Measurements from ENCODE around the gene KRR1. TPM values are rescaled to one million over a fixed set of nuclear protein-coding genes. Genes with fewer than 3 reads are reported as not detected.
"Not testable (repeated sequence)": the region's sequence is repeated elsewhere in the genome, so short reads cannot be mapped to it uniquely, and the experiment has no call there.

The KRR1 gene
- total RNA-seq, 1 experiment from 2014 or later, result 35.0 TPM

DNA sequence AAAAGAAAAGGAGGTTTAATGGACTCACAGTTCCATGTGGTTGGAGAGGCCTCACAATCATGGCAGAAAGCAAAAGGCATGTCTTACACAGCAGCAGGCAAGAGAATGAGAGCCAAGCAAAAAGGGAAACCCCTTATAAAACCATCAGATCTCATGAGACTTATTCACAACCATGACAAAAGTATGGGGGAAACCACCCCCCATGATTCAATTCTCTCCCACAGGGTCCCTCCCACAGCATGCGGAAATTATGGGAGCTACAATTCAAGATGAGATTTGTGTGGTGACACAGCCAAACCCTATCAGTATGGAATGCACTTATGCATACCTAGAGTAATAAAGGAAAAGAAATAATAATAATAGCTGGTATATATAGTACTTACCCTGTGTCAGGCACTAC, 35.3 kb downstream of the KRR1 start:
- no peak for DNase-seq
- no peaks in the 10 kb centered on the region for H3K27me3 ChIP-seq (ENCODE audit: control insufficient read depth, insufficient read depth, low read length)
- no peak overlapping the region for H3K4me3 ChIP-seq (ENCODE audit: insufficient read depth, low read depth, low read length)
- no peaks in the 10 kb centered on the region for H3K36me3 ChIP-seq (replicated peaks; ENCODE audit: control insufficient read depth, insufficient read depth, low read length)

DNA sequence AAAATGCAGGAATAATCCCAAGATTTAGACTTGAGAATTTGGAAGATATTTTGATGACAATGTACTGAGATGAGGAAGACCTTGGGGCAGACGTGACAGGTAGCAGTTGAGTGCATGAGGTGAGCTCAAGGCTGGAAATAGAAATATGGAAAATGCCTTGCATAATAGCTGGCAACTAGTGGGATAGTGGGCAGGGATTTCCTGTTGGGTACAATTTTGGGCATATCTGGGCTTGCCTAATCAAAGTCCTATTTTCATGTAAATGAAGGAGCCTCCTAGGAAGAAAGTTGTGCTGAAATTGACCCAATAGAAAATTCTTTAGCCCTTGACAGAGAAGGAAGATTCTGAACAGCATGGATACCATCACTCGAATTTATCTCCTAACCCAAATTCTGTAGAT, 37.3 kb downstream of the KRR1 start:
- no peak for DNase-seq
- no peak overlapping the region for H3K4me3 ChIP-seq (ENCODE audit: insufficient read depth, low read depth, low read length)
- no peaks in the 10 kb centered on the region for H3K27me3 ChIP-seq (ENCODE audit: control insufficient read depth, insufficient read depth, low read length)
- no peaks in the 10 kb centered on the region for H3K36me3 ChIP-seq (replicated peaks; ENCODE audit: control insufficient read depth, insufficient read depth, low read length)

DNA sequence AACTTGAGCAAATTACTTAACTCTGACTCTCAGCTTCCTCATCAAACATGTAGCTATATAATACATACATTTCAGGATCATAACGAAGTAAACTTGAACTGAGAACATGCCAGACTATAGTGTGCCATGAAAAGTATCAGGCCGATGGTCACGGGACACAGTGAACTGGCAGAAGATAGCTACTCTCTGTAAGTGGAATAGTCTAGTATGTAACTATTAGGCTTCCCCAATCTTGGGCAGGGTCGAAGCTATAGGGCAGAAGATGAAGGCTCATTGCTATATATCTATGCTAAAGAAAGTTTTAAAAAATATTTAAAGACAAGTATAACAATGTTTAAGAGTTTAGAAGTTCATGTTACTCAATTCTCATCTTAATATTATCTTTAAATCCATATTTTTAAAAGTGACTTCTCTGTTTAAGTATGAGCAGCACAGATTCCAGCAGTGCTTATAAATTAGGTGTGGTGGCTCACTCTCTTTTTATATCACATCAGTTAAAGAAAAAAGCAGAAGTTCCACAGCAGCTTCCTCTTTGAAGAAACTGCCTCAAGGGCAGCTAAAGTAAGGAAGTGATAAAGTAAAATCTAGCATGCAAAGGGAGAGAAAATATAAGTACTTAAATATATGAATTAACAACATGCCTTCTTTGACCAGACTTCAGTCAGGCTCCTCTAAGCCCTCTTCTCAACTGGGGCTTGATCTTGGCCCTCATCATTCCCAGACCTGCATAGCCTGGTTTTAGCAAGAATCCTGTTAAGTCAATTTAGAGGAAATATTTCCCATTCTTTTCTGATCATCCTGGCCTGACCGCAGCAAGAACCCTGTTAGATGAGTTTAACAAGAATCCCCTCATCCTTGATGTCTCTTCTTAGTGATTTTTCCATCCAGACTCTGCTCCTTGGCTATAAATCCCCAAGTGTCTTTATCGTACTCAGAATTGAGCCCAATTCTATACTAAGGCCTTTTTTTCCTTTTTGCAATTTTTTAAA, 39.2 kb downstream of the KRR1 start:
- Histone ChIP-seq H3K27me3 (ENCODE audit: control insufficient read depth, insufficient read depth, low read length) (no peaks in the 10 kb centered on the region), H3K4me3 (ENCODE audit: insufficient read depth, low read depth, low read length) (no peak overlapping the region), H3K36me3 (replicated peaks; ENCODE audit: control insufficient read depth, insufficient read depth, low read length) (no peaks in the 10 kb centered on the region)
- DNase-seq, result no peak

DNA sequence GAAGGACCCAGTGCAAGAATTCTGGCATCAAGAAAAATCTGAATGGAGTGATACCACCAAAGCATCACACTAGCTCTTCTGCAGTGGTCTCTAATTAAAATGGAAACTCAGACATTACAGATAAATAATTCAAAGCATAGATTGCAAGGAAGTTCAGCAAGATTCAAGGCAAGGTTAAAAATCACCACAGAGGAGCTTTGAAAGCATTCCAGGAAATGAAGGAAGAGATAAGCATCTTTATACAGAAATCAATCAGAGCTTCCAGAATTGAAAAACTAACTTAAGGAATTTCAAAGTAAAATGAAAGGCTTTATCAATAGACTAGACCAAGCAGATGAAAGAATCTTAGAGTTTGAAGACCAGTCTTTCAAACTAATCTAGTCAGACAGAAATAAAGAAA, 51.2 kb downstream of the KRR1 start:
- H3K36me3 ChIP-seq (replicated peaks; ENCODE audit: control insufficient read depth, insufficient read depth, low read length), result no peaks in the 10 kb centered on the region
- no peaks in the 10 kb centered on the region for H3K27me3 ChIP-seq (ENCODE audit: control insufficient read depth, insufficient read depth, low read length)
- no peak overlapping the region for H3K4me3 ChIP-seq (ENCODE audit: insufficient read depth, low read depth, low read length)
- DNase-seq, result no peak

DNA sequence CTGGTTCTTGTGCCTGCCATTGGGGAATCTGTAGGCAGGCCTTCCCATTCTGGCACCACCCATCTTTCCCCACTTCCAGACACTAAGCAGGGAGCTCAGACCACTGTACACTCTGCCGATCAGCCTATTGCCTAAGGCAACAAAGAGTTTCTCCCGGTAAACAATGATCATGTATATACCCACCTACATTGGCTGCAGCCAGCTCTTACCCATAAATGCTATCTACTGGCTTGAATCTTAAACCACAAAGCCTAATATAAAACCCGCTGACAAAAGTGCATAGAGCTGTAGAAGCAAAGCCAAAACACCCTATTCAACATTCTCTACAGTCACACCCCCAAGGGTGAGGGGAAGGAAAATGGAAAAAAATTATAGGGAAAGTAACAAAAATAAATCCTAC, 51.7 kb downstream of the KRR1 start:
- no peak for DNase-seq
- Histone ChIP-seq H3K4me3 (ENCODE audit: insufficient read depth, low read depth, low read length) (no peak overlapping the region), H3K27me3 (ENCODE audit: control insufficient read depth, insufficient read depth, low read length) (no peaks in the 10 kb centered on the region), H3K36me3 (replicated peaks; ENCODE audit: control insufficient read depth, insufficient read depth, low read length) (no peaks in the 10 kb centered on the region)

DNA sequence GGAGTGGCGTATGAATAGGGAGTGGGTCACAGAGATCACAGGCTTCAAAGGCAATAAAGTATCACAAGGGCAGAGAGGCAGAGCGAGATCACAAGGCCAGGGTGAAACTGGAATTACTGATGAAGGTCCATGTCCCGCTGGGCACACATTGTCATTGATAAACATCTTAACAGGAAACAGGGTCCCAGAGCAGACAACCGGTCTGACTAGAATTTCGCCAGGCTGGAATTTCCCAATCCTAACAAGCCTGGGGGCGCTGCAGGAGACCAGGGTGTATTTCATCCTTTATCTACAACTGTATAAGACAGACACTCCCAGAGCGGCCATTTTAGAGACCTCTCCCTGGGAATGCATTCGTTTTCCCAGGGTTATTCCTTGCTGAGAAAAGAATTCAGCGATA, 53.5 kb downstream of the KRR1 start:
- H3K36me3 ChIP-seq (replicated peaks; ENCODE audit: control insufficient read depth, insufficient read depth, low read length); DNase-seq; H3K27me3 ChIP-seq (ENCODE audit: control insufficient read depth, insufficient read depth, low read length); H3K4me3 ChIP-seq (ENCODE audit: insufficient read depth, low read depth, low read length): not testable (repeated sequence)

DNA sequence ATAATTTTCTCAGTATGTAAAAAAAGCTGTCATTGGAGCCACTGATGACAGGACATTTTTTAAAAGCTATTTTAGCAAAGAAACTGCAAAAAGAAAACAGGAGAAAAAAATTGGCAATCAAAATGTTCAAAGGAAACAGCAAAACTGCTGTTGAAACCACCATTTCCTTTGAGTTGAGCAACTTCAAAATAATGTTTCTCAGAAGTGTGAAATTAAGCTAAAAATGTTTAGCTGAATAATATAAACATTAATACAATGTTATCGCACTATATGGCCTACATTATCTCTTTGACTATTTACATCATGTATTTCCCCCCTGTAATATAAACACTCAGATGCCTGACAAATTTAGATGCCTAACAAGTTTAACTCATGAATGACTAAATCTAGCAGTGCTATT, 54.2 kb downstream of the KRR1 start:
- H3K4me3 ChIP-seq (ENCODE audit: insufficient read depth, low read depth, low read length), result no peak overlapping the region
- H3K27me3 ChIP-seq (ENCODE audit: control insufficient read depth, insufficient read depth, low read length), result no peaks in the 10 kb centered on the region
- no peaks in the 10 kb centered on the region for H3K36me3 ChIP-seq (replicated peaks; ENCODE audit: control insufficient read depth, insufficient read depth, low read length)
- no peak for DNase-seq

DNA sequence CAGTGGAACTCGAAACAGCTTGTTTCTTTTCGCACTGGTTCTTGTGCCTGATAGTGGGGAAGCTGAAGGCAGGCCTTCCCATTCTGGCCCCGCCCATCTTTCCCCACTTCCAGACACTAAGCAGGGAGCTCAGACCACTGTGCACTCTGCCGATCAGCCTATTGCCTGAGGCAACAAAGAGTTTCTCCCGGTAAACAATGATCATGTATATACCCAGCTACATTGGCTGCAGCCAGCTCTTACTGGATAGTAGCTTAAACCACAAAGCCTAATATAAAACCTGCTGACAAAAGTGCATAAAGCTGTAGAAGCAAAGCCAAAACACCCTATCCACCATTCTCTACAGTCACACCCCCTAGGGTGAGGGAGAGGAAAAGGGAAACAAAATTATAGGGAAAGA, 55.6 kb downstream of the KRR1 start:
- Histone ChIP-seq H3K36me3 (replicated peaks; ENCODE audit: control insufficient read depth, insufficient read depth, low read length) (no peaks in the 10 kb centered on the region), H3K27me3 (ENCODE audit: control insufficient read depth, insufficient read depth, low read length) (no peaks in the 10 kb centered on the region), H3K4me3 (ENCODE audit: insufficient read depth, low read depth, low read length) (no peak overlapping the region)
- DNase-seq, result no peak

DNA sequence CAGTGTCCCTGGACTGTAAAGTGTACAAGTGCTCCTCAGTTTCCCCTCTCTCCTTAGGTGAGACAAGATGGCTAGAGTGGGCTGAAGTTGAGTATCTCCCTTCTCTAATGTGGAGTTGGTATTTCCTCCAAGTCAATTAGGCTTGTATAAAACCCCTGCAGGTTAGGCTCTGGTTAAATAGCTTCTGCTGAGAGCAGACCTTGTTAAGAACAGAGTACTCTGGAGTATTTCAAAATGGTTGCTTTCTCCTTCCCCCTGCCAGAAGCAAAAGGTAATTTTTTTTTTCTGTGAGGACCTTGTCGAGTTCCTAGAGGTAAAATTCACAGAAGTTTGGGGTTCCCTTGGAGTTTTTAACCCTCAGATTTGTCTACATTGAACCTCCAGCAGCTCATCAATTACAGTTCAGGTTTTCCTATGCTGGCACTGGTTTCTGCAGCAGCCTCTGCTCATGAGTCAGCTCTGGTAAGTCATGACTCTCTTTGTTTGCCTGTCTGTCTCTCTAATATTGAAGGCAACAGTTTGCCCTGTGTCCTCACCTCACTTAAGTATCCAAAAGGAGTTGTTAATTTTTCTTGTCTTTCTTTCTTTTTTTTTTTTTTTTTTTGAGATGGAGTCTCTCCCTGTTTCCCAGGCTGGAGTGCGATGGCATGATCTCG, 58.6 kb downstream of the KRR1 start:
- H3K4me3 ChIP-seq (ENCODE audit: insufficient read depth, low read depth, low read length), result no peak overlapping the region
- no peaks in the 10 kb centered on the region for H3K36me3 ChIP-seq (replicated peaks; ENCODE audit: control insufficient read depth, insufficient read depth, low read length)
- no peaks in the 10 kb centered on the region for H3K27me3 ChIP-seq (ENCODE audit: control insufficient read depth, insufficient read depth, low read length)
- DNase-seq, result no peak

DNA sequence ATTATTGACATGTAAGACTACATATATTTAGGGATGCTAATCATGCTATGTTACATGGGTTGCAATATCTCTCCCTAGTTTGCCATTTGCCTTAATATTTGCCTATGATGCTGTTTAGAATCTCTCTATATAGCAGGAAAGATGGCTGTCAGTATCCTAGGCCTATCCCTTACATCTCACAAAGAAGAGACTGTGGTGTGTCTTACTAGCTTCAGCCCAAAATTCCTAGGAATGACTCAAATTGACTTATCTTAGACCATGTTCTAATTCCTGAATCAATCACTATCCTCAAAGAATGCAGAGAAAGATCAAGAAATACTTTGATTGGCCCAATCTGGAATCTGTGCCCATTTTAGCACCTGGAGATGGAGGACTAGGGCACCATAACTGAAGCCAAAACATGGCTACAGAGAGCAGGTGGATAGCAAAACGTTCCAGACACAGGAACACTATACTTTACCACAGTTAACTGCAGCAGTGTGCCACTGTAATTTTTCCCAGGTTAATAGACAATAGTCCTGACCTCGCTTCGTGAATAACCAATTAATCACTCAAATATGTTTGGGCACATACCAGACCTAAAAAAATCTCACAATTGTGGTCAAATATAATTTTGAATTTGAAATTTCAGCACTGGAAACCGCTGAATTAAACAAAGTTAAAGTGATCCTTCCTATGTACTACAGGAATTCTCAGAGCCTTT, 63.6 kb downstream of the KRR1 start:
- Histone ChIP-seq H3K27me3 (ENCODE audit: control insufficient read depth, insufficient read depth, low read length) (no peaks in the 10 kb centered on the region), H3K36me3 (replicated peaks; ENCODE audit: control insufficient read depth, insufficient read depth, low read length) (no peaks in the 10 kb centered on the region), H3K4me3 (ENCODE audit: insufficient read depth, low read depth, low read length) (no peak overlapping the region)
- DNase-seq, result no peak

DNA sequence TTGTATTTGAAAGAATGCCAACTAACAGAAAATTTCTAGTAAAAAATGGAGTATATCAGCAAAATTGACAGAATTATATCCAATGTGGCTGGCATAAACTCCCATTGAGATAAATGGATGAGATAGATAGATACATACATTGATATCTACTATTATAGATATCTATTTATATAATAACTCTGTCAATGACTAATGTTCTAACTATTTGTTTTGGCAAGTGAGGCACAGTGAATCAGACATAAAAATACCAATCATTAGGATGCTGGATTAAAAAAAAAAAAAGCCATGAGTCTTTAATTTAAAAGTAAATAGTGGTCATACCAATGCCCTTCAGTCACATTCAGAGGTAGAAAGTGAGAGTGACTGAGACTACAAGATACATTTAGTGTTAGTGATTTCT, 64.6 kb downstream of the KRR1 start:
- Histone ChIP-seq H3K4me3 (ENCODE audit: insufficient read depth, low read depth, low read length) (no peak overlapping the region), H3K36me3 (replicated peaks; ENCODE audit: control insufficient read depth, insufficient read depth, low read length) (no peaks in the 10 kb centered on the region), H3K27me3 (ENCODE audit: control insufficient read depth, insufficient read depth, low read length) (no peaks in the 10 kb centered on the region)
- DNase-seq, result no peak

DNA sequence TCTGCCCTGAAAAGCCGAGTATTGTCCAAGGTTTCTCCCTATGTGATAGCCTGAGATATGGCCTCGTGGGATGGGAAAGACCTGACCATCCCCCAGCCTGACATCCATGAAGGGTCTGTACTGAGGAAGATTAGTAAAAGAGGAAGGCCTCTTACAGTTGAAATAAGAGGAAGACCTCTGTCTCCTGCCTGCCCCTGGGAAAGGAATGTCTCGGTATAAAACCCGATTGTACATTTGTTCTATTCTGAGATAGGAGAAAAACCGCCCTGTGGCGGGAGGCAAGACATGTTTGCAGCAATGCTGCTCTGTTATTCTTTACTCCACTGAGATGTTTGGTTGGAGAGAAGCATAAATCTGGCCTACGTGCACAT, 66.3 kb downstream of the KRR1 start:
- not testable (repeated sequence) for H3K36me3 ChIP-seq (replicated peaks; ENCODE audit: control insufficient read depth, insufficient read depth, low read length); H3K4me3 ChIP-seq (ENCODE audit: insufficient read depth, low read depth, low read length); DNase-seq; H3K27me3 ChIP-seq (ENCODE audit: control insufficient read depth, insufficient read depth, low read length)

DNA sequence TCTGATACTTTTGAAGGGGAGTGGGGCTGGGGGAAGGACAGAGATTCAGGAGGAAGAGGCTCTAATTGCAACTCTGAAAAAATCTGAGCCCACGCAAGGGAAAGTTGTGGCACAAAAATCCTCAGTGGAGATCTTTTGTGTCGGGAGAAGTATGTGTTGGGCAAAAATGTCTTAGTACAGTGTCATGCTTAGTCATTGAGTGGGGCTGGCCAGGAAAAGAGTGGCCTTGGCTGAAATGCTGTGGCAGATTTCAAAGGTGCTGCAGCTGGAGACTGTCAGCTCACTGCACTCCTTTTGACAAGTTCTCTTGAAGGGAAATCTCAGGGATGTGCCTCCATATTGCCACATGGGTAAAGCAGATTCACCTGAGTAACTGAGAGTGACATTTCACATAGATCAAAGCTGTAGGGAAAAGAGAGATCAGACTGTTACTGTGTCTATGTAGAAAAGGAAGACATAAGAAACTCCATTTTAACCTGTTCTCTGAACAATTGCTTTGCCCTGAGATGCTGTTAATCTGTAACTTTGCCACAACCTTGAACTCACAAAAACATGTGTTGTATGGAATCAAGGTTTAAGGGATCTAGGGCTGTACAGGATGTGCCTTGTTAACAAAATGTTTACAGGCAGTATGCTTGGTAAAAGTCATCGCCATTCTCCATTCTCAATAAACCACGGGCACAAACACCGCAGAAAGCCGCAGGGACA, 66.8 kb downstream of the KRR1 start:
- no peaks in the 10 kb centered on the region for H3K27me3 ChIP-seq (ENCODE audit: control insufficient read depth, insufficient read depth, low read length)
- H3K36me3 ChIP-seq (replicated peaks; ENCODE audit: control insufficient read depth, insufficient read depth, low read length), result no peaks in the 10 kb centered on the region
- DNase-seq, result no peak
- no peak overlapping the region for H3K4me3 ChIP-seq (ENCODE audit: insufficient read depth, low read depth, low read length)

DNA sequence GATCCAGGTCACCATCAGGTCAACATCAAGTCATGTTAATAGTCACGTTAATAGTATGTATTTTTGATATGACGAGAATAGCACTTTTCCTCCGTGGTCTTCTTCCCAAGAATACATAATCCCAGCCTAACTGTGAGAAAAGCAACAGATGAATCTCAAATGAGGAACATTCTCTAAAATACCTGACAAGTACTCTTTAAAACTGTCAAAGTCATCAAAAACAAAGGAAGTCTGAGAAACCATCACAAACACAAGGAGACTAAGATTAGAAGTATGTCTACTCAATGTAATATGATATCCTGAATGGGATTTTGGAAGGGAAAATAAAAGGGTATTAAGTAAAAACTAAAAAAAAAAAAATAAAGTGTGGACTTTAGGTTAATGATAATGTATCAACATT, 67.7 kb downstream of the KRR1 start:
- H3K4me3 ChIP-seq (ENCODE audit: insufficient read depth, low read depth, low read length), result no peak overlapping the region
- no peaks in the 10 kb centered on the region for H3K27me3 ChIP-seq (ENCODE audit: control insufficient read depth, insufficient read depth, low read length)
- H3K36me3 ChIP-seq (replicated peaks; ENCODE audit: control insufficient read depth, insufficient read depth, low read length), result no peaks in the 10 kb centered on the region
- DNase-seq, result no peak

All from H7 (cell line).